OCI-LY7 (cell line): ENCODE measurements around the gene TM9SF1. TPM values are rescaled to one million over a fixed set of nuclear protein-coding genes. Genes with fewer than 3 reads are reported as not detected.

Source experiments
- BruUV-seq: library from RNA; stranded (reverse); fragments of 400-500 nt; replicated peaks from 2 replicates; lab custom pipeline; 2021; lab: Mats Ljungman, UMichigan
- CTCF ChIA-PET: fragments of 300-600 bp; sonication (Branson Sonifier 250); formaldehyde crosslinking; loops from one replicate; lab custom pipeline; 2022; ENCODE audit warnings: antibody characterized with exemption; ENCODE audit not compliant: unreplicated experiment; lab: Charles Lee
- POLR2A ChIA-PET: fragments of 300-600 bp; sonication (Branson Sonifier 250); formaldehyde crosslinking; loops from one replicate; lab custom pipeline; 2022; ENCODE audit warnings: antibody characterized with exemption; lab: Charles Lee
- DNase-seq: peaks from one replicate; pipeline ENCODE4 v3.0.0-alpha.2; 2015; ENCODE audit warnings: low spot score
- H2AFZ ChIP-seq: fragments of 200-600 bp; sonication (generic), shearing (Covaris generic); 2 replicates; pipeline ENCODE4 v1.6.1; 2014; ENCODE audit warnings: mild to moderate bottlenecking, antibody characterized with exemption, low read length, moderate library complexity
- H3K27ac ChIP-seq: fragments of 200-600 bp; sonication (generic); 2 replicates; pipeline ENCODE4 v1.5.1; 2014; ENCODE audit warnings: mixed run types, low read depth, mild to moderate bottlenecking, moderate library complexity, low read length, inconsistent platforms; ENCODE audit not compliant: poor library complexity, severe bottlenecking
- H3K36me3 ChIP-seq: fragments of 200-600 bp; sonication (generic); 2 replicates; pipeline ENCODE4 v1.6.1; 2014; ENCODE audit warnings: mild to moderate bottlenecking, antibody characterized with exemption, low read length, moderate library complexity, mixed read lengths; ENCODE audit not compliant: insufficient read depth
- H3K4me1 ChIP-seq: fragments of 200-600 bp; sonication (generic); 2 replicates; pipeline ENCODE4 v1.5.1; 2014; ENCODE audit warnings: mild to moderate bottlenecking, low read length; ENCODE audit not compliant: insufficient read depth, poor library complexity, severe bottlenecking
- H3K4me2 ChIP-seq: fragments of 200-600 bp; sonication (generic); 2 replicates; pipeline ENCODE4 v1.6.1; 2014; ENCODE audit warnings: mild to moderate bottlenecking, low read length
- H3K4me3 ChIP-seq: fragments of 200-600 bp; sonication (generic); 2 replicates; pipeline ENCODE4 v1.5.1; 2014; ENCODE audit warnings: mild to moderate bottlenecking, low read depth, low read length; ENCODE audit not compliant: poor library complexity, severe bottlenecking
- H3K79me2 ChIP-seq: fragments of 200-600 bp; sonication (generic); 2 replicates; pipeline ENCODE4 v1.6.1; 2016; ENCODE audit warnings: low read depth, mild to moderate bottlenecking, low read length, moderate library complexity, mixed read lengths; ENCODE audit not compliant: insufficient read depth
- H3K9me2 ChIP-seq: fragments of 200-600 bp; sonication (generic); 2 replicates; pipeline ENCODE4 v1.6.1; 2016; ENCODE audit warnings: mild to moderate bottlenecking, low read length, mixed read lengths; ENCODE audit not compliant: insufficient read depth
- H3K9me3 ChIP-seq: fragments of 200-600 bp; sonication (generic); 2 replicates; pipeline ENCODE4 v1.6.1; 2014; ENCODE audit warnings: mild to moderate bottlenecking, mixed run types, low read length, mixed read lengths
- H4K20me1 ChIP-seq: fragments of 200-600 bp; sonication (generic); 2 replicates; pipeline ENCODE4 v1.6.1; 2014; ENCODE audit warnings: mild to moderate bottlenecking, antibody characterized with exemption, low read length, moderate library complexity, mixed read lengths; ENCODE audit not compliant: insufficient read depth
- EZH2phosphoT487 ChIP-seq: fragments of 200-600 bp; sonication (generic); IDR thresholded peaks from 2 replicates; pipeline ENCODE4 v1.6.1; 2018; ENCODE audit warnings: low read depth, borderline replicate concordance, mild to moderate bottlenecking, mixed run types, antibody characterized with exemption, low read length, moderate library complexity, mixed read lengths
- intact Hi-C: fragments of 100-400 bp; cut with micrococcal nuclease; formaldehyde crosslinking; loops from one replicate; pipeline ENCODE4 v1.10.0; 2022; ENCODE audit not compliant: unreplicated experiment
- total RNA-seq, 2 experiments: library from RNA; depleted of rRNA in 1 of 2; stranded (reverse); fragments of >200 nt in 1 of 2; shearing (Covaris generic) in 1 of 2; gene quantifications; 2 replicates each; pipeline ENCODE4 v1.2.3, GENCODE V29; 2014 to 2022
- TF ChIP-seq, protein P1 (sequence below): fragments of 200-600 bp; sonication (generic); conservative IDR thresholded peaks from 2 replicates; pipeline ENCODE4 v1.5.1; 2014; ENCODE audit warnings: mild to moderate bottlenecking, antibody characterized with exemption, low read length, moderate library complexity, mixed read lengths

TM9SF1 gene
- total RNA-seq, 2 experiments from 2014 or later: 23.4 to 27.8 TPM

DNA sequence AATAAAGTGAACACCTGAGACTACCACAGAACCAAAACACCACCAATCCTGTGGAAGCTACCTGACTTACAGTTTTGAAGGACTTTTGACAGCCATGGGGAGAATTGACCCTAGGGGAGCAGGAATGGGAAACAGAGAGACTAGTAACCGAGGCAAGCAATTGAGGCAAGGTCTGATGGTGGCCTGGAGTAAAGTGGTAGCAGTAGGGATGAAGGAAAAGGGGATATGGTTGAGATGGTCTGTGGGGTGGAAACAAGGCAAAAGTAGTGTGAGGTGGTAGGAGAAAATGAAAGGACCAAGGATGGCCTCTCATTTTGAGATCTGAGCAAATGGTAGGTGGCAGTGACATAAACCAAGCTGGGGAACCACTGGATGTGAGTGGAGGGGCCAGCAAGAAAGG is 38.4 kb downstream of the TM9SF1 start:
- Histone ChIP-seq H4K20me1 (no peaks in the 10 kb centered on the region), H3K27ac (no peak overlapping the region), H3K9me2 (no peaks in the 10 kb centered on the region), H2AFZ (no peak overlapping the region), H3K36me3 (peaks cover 69% of the 10 kb centered on the region), H3K9me3 (no peaks in the 10 kb centered on the region), H3K4me2 (no peak overlapping the region), H3K4me1 (peaks cover 10% of the 10 kb centered on the region), H3K79me2 (peaks cover 2% of the 10 kb centered on the region; the same call in 1 of the 2 replicates), H3K4me3 (no peak overlapping the region)
- DNase-seq: no peak
- BruUV-seq: no TSS peak
- CTCF ChIA-PET: interaction anchor here (0.5 kb wide), 1 partner anchor 78 kb away, joined by 9 read pairs; no protein-coding TSS in a partner anchor
- POLR2A ChIA-PET: interaction anchor here (0.6 to 1.7 kb wide), 2 partner anchors 10 to 25 kb away, joined by 3 to 8 read pairs; partner anchors contain the start of genes PSME2 and RNF31
- TF ChIP-seq EZH2phosphoT487: no peak
- TF ChIP-seq, protein P1, sequence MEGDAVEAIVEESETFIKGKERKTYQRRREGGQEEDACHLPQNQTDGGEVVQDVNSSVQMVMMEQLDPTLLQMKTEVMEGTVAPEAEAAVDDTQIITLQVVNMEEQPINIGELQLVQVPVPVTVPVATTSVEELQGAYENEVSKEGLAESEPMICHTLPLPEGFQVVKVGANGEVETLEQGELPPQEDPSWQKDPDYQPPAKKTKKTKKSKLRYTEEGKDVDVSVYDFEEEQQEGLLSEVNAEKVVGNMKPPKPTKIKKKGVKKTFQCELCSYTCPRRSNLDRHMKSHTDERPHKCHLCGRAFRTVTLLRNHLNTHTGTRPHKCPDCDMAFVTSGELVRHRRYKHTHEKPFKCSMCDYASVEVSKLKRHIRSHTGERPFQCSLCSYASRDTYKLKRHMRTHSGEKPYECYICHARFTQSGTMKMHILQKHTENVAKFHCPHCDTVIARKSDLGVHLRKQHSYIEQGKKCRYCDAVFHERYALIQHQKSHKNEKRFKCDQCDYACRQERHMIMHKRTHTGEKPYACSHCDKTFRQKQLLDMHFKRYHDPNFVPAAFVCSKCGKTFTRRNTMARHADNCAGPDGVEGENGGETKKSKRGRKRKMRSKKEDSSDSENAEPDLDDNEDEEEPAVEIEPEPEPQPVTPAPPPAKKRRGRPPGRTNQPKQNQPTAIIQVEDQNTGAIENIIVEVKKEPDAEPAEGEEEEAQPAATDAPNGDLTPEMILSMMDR: no peak
- intact Hi-C loops: no loop called here

DNA sequence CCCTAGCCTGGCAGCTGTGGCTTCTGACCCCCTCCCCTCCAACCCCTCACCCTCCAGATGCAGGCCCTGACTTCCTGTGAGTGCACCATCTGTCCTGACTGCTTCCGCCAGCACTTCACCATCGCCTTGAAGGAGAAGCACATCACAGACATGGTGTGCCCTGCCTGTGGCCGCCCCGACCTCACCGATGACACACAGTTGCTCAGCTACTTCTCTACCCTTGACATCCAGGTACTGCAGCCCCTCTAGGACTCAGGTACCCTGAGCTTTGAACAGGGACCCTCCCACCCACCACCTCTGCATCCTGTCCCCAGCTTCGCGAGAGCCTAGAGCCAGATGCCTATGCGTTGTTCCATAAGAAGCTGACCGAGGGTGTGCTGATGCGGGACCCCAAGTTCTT is 40.1 kb downstream of the TM9SF1 start:
- no peaks in the 10 kb centered on the region for H4K20me1 ChIP-seq
- H3K27ac ChIP-seq: no peak overlapping the region
- H3K9me2 ChIP-seq: no peaks in the 10 kb centered on the region
- no peak overlapping the region for H2AFZ ChIP-seq
- BruUV-seq: no TSS peak
- no peaks in the 10 kb centered on the region for H3K79me2 ChIP-seq
- no peak for DNase-seq
- intact Hi-C loops: no loop called here
- H3K9me3 ChIP-seq: no peaks in the 10 kb centered on the region
- H3K4me1 ChIP-seq: no peaks in the 10 kb centered on the region
- no peak for TF ChIP-seq EZH2phosphoT487
- TF ChIP-seq, protein P1: no peak
- CTCF ChIA-PET: interaction anchor here (0.6 kb wide), 1 partner anchor 61 kb away, joined by 3 read pairs; no protein-coding TSS in a partner anchor
- POLR2A ChIA-PET: interaction anchor here (1.7 kb wide), 1 partner anchor 9 kb away, joined by 8 read pairs; the partner anchor contains the start of genes PSME2 and RNF31
- no peak overlapping the region for H3K4me2 ChIP-seq
- H3K36me3 ChIP-seq: peaks cover 78% of the 10 kb centered on the region
- no peak overlapping the region for H3K4me3 ChIP-seq

DNA sequence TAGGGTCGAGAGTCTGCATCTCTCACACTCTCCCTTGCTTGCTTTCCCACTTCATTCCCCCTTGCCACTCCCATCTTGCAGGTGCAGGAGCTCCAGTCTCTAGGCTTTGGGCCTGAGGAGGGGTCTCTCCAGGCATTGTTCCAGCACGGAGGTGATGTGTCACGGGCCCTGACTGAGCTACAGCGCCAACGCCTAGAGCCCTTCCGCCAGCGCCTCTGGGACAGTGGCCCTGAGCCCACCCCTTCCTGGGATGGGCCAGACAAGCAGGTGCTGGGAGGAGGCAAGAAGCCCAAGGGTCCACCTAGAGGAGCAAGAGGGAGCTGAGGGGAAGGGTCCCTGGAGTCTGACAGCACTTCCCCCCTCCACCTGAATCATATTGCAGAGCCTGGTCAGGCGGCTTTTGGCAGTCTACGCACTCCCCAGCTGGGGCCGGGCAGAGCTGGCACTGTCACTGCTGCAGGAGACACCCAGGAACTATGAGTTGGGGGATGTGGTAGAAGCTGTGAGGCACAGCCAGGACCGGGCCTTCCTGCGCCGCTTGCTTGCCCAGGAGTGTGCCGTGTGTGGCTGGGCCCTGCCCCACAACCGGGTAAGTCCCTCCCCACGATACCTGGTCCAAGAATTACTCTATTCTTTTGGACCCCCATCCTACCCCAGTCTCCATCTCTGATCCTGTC is 43.7 kb downstream of the TM9SF1 start:
- Histone ChIP-seq H3K4me1 (peaks cover 8% of the 10 kb centered on the region), H3K4me2 (no peak overlapping the region), H3K9me2 (no peaks in the 10 kb centered on the region), H4K20me1 (no peaks in the 10 kb centered on the region), H2AFZ (no peak overlapping the region), H3K36me3 (peaks cover 59% of the 10 kb centered on the region), H3K79me2 (peaks cover 7% of the 10 kb centered on the region; the same call in 1 of the 2 replicates), H3K4me3 (no peak overlapping the region), H3K9me3 (no peaks in the 10 kb centered on the region), H3K27ac (no peak overlapping the region)
- no peak for DNase-seq
- no peak for TF ChIP-seq EZH2phosphoT487
- TF ChIP-seq, protein P1: no peak
- ChIA-PET POLR2A (interaction anchor here (0.8 kb wide), 2 partner anchors 24 to 37 kb away, joined by 4 read pairs; partner anchors contain the start of genes DCAF11 and NRL), CTCF (interaction anchor here (2.2 kb wide), 1 partner anchor 10 kb away, joined by 6 read pairs; the partner anchor contains the start of gene IRF9)
- intact Hi-C loops: no loop called here
- no TSS peak for BruUV-seq
